AG04450 (cell line): ENCODE results near the gene PRR13. TPM values are rescaled to one million over a fixed set of nuclear protein-coding genes. Genes with fewer than 3 reads are reported as not detected.

Experiments
- CTCF ChIA-PET: fragments of 300-600, 350-600 bp; formaldehyde crosslinking; extraction: SDS; loops from one replicate; lab custom pipeline; 2022; ENCODE audit warnings: antibody characterized with exemption, inconsistent platforms; lab: Charles Lee
- POLR2A ChIA-PET: fragments of 350-600 bp; formaldehyde crosslinking; extraction: SDS; loops from one replicate; lab custom pipeline; 2021; ENCODE audit warnings: antibody characterized with exemption, inconsistent platforms; lab: Yijun Ruan, JAX
- DNase-seq: peaks from one replicate; pipeline ENCODE4 v3.0.0-alpha.2; 2011; ENCODE audit warnings: low read depth, low spot score
- H3K27ac ChIP-seq: one replicate; pipeline ENCODE4 v1.5.1; 2012; ENCODE audit warnings: low read depth, low read length, control low read depth
- H3K27me3 ChIP-seq: one replicate; pipeline ENCODE4 v1.6.0; 2012; ENCODE audit warnings: low read length; ENCODE audit not compliant: control insufficient read depth, insufficient read depth
- H3K4me3 ChIP-seq: 2 replicates; pipeline ENCODE4 v1.5.1; 2011; ENCODE audit warnings: mild to moderate bottlenecking, low read depth, low read length, control low read depth
- H3K9me3 ChIP-seq: 2 replicates; pipeline ENCODE4 v1.5.1; 2012; ENCODE audit warnings: low read length; ENCODE audit not compliant: control insufficient read depth, insufficient read depth
- CTCF ChIP-seq: IDR thresholded peaks from 2 replicates; pipeline ENCODE4 v1.5.1; 2011; ENCODE audit warnings: low read depth, low read length, control low read depth, inconsistent platforms
- polyA plus RNA-seq: library from polyadenylated mRNA; depleted of rRNA; stranded (reverse); fragments of >200 nt; gene quantifications from 2 replicates; pipeline ENCODE4 v1.2.3, GENCODE V29; 2011

The PRR13 gene
- polyA plus RNA-seq, 1 experiment, result 71.4 TPM

- POLR2A ChIA-PET, result interaction anchor here (0.6 to 1.4 kb wide), 4 partner anchors 10 to 17 kb away, joined by 3 to 8 read pairs (median 6); no protein-coding TSS in a partner anchor
- CTCF ChIA-PET, result interaction anchor here (0.6 to 1.2 kb wide), 4 partner anchors 36 to 141 kb away, joined by 3 to 4 read pairs (median 3); partner anchors contain the start of gene TARBP2
- H3K4me3 ChIP-seq, result no peak overlapping the region
- no peaks in the 10 kb centered on the region for H3K9me3 ChIP-seq
- TF ChIP-seq CTCF, result no peak
- no peaks in the 10 kb centered on the region for H3K27me3 ChIP-seq
- H3K27ac ChIP-seq, result peak overlapping the region; percentile 39
- DNase-seq, result no peak
Measured at GRCh38 chr12:53464685-53465418, 23.3 kb downstream of the PRR13 start.

GRCh38 chr12:53465679-53466078, 24.1 kb downstream of the PRR13 start:
- Histone ChIP-seq H3K27ac (no peak overlapping the region), H3K9me3 (no peaks in the 10 kb centered on the region), H3K4me3 (no peak overlapping the region), H3K27me3 (no peaks in the 10 kb centered on the region)
- CTCF ChIA-PET, result interaction anchor here (0.8 to 1.0 kb wide), 3 partner anchors 35 to 113 kb away, joined by 3 to 6 read pairs (median 3); partner anchors contain the start of gene TARBP2
- POLR2A ChIA-PET, result interaction anchor here (0.6 to 1.1 kb wide), 2 partner anchors 12 to 16 kb away, joined by 3 to 4 read pairs; no protein-coding TSS in a partner anchor
- DNase-seq, result no peak
- 0 out of 2 replicates have a peak, but pooled peaks have one; percentile 4 for TF ChIP-seq CTCF

DNA sequence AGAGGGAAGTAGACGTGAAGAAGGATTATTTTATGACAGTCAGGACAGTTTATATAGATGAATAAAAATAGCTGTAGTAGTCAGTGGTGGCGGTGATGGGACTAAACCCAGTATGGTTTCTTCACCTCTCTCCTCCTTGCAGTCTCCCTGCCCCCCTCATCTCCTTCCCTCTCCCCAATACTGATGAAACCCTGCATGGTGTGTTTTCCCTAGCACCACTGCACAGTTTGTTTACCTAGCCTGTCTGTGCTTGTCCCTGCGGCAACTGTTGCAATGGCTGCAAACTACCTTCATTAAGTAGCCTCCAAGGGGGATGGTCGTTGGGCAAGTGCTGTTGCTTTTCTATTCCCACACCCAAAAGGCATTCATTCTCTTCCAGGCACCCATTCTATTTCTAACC, 25.1 kb downstream of the PRR13 start:
- H3K27ac ChIP-seq, result no peak overlapping the region
- DNase-seq, result no peak
- ChIA-PET POLR2A (interaction anchor here (0.7 kb wide), 1 partner anchor 8 kb away, joined by 4 read pairs; no protein-coding TSS in a partner anchor), CTCF (no interaction called here)
- no peaks in the 10 kb centered on the region for H3K27me3 ChIP-seq
- H3K4me3 ChIP-seq, result no peak overlapping the region
- H3K9me3 ChIP-seq, result no peaks in the 10 kb centered on the region
- TF ChIP-seq CTCF, result no peak

- no peak for TF ChIP-seq CTCF
- no peak overlapping the region for H3K27ac ChIP-seq
- CTCF ChIA-PET, result no interaction called here
- H3K4me3 ChIP-seq, result no peak overlapping the region
- POLR2A ChIA-PET, result interaction anchor here (0.7 kb wide), 1 partner anchor 9 kb away, joined by 4 read pairs; no protein-coding TSS in a partner anchor
- no peaks in the 10 kb centered on the region for H3K9me3 ChIP-seq
- no peaks in the 10 kb centered on the region for H3K27me3 ChIP-seq
- no peak for DNase-seq
Measured at GRCh38 chr12:53467082-53467481, 25.5 kb downstream of the PRR13 start.

DNA sequence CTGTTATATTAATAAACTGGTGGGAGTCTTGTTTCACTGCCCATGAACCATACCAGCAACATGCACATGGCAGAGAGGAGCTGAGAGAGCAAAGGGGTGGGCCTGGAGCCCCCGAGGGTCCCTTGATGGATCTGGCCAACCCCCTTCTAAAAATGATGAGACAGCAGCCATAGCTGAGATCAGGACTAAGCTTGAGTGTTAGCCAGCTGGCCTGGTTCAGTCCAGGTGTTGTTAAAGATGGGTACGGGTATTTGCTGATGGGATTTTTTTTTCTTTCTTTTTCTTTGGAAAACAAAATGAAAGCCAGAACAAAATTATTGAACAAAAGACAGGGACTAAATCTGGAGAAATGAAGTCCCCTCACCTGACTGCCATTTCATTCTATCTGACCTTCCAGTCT, 26.3 kb downstream of the PRR13 start:
- Histone ChIP-seq H3K9me3 (no peaks in the 10 kb centered on the region), H3K27ac (no peak overlapping the region), H3K27me3 (no peaks in the 10 kb centered on the region), H3K4me3 (no peak overlapping the region)
- no peak for TF ChIP-seq CTCF
- DNase-seq, result no peak
- ChIA-PET POLR2A (interaction anchor here (1.0 kb wide), 1 partner anchor 9 kb away, joined by 18 read pairs; no protein-coding TSS in a partner anchor), CTCF (no interaction called here)
